ENCODE data around the gene DERA.
"Not testable (repeated sequence)": the region's sequence is repeated elsewhere in the genome, so short reads cannot be mapped to it uniquely, and the experiment has no call there.

DERA gene

DNA sequence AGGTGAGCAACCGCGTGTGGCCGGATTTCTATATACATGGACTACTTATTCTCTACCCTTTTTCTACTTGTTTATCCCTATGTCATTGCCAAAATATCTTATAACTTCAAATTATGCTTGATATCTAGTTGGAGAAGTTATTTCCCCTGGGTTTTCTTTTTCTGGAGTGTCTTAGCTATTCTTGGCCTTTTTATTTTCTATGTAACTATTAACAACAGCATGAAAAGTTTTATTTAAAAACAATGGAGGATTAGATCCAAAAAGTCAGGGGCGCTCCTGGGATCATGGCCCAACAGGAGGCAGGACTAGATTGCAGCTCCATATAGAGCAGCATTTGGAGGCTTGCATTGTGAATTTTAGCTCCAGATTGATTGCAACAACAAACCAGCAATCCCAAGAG is 37.6 kb upstream of the DERA start:
- H3K36me3 ChIP-seq (replicated peaks; ENCODE audit: insufficient read depth, low read length), result no peaks in the 10 kb centered on the region
- H3K27me3 ChIP-seq (replicated peaks; ENCODE audit: insufficient read depth, low read length), result no peaks in the 10 kb centered on the region
- no peaks in the 10 kb centered on the region for H3K9me2 ChIP-seq (replicated peaks; ENCODE audit: insufficient read depth, low read length)
- no peaks in the 10 kb centered on the region for H3K4me1 ChIP-seq (ENCODE audit: low read length)
- H3K4me2 ChIP-seq (ENCODE audit: low read depth, low read length), result no peak overlapping the region
- H3K9me3 ChIP-seq (replicated peaks; ENCODE audit: insufficient read depth, low read length), result no peaks in the 10 kb centered on the region
- no peaks in the 10 kb centered on the region for H3F3A ChIP-seq (ENCODE audit: insufficient read depth, low read length)
- no peak overlapping the region for H2AFZ ChIP-seq (ENCODE audit: low read length)
- TF ChIP-seq EZH2 (optimal IDR thresholded peaks at IDR 0.05; ENCODE audit: low read depth, low read length) (no peak), EZH2phosphoT487 (IDR thresholded peaks at IDR 0.05; ENCODE audit: low read length) (no peak)
- TF ChIP-seq, protein P1, sequence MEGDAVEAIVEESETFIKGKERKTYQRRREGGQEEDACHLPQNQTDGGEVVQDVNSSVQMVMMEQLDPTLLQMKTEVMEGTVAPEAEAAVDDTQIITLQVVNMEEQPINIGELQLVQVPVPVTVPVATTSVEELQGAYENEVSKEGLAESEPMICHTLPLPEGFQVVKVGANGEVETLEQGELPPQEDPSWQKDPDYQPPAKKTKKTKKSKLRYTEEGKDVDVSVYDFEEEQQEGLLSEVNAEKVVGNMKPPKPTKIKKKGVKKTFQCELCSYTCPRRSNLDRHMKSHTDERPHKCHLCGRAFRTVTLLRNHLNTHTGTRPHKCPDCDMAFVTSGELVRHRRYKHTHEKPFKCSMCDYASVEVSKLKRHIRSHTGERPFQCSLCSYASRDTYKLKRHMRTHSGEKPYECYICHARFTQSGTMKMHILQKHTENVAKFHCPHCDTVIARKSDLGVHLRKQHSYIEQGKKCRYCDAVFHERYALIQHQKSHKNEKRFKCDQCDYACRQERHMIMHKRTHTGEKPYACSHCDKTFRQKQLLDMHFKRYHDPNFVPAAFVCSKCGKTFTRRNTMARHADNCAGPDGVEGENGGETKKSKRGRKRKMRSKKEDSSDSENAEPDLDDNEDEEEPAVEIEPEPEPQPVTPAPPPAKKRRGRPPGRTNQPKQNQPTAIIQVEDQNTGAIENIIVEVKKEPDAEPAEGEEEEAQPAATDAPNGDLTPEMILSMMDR (IDR thresholded peaks at IDR 0.05; ENCODE audit: low read length), result no peak
- H3K4me3 ChIP-seq (ENCODE audit: low read length), result no peak overlapping the region
- no peak for DNase-seq
- no peaks in the 10 kb centered on the region for H4K20me1 ChIP-seq (ENCODE audit: insufficient read depth, low read length)
- no peak overlapping the region for H3K27ac ChIP-seq (ENCODE audit: low read length)
- no peaks in the 10 kb centered on the region for H3K79me2 ChIP-seq (ENCODE audit: low read length)
- H3K9ac ChIP-seq (ENCODE audit: low read length), result no peak overlapping the region

- not testable (repeated sequence) for H2AFZ ChIP-seq (ENCODE audit: low read length); H3K4me2 ChIP-seq (ENCODE audit: low read depth, low read length); H3K4me3 ChIP-seq (ENCODE audit: low read length); H3K4me1 ChIP-seq (ENCODE audit: low read length); H3K27me3 ChIP-seq (replicated peaks; ENCODE audit: insufficient read depth, low read length); H3K9me3 ChIP-seq (replicated peaks; ENCODE audit: insufficient read depth, low read length); H3K79me2 ChIP-seq (ENCODE audit: low read length); H3K9me2 ChIP-seq (replicated peaks; ENCODE audit: insufficient read depth, low read length); H3K9ac ChIP-seq (ENCODE audit: low read length); H3F3A ChIP-seq (ENCODE audit: insufficient read depth, low read length); DNase-seq; H4K20me1 ChIP-seq (ENCODE audit: insufficient read depth, low read length); H3K36me3 ChIP-seq (replicated peaks; ENCODE audit: insufficient read depth, low read length); H3K27ac ChIP-seq (ENCODE audit: low read length)
Measured at GRCh38 chr12:15874556-15875145, 36.5 kb upstream of the DERA start.

DNA sequence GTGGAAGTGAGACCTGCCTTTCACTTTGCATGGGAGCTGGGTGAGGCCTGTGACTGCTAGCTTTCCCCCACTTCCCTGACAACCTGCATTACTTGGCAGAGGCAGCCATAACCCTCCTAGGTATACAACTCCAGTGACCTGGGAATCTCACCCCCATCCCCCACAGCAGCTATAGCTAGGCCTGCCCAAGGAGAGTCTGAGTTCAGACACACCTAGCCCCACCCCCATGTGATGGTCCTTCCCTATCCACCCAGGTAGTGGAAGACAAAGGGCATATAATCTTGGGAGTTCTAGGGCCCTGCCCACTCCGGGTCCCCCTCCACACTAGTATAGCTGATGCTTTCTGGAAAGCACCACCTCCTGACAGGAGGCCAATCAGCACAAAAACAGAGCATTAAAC is 35.3 kb upstream of the DERA start:
- no peaks in the 10 kb centered on the region for H3K9me2 ChIP-seq (replicated peaks; ENCODE audit: insufficient read depth, low read length)
- 0 out of 2 replicates have a peak, but pooled peaks cover 2% of the 10 kb centered on the region for H3K4me1 ChIP-seq (ENCODE audit: low read length)
- H3K4me3 ChIP-seq (ENCODE audit: low read length), result no peak overlapping the region
- H3K27me3 ChIP-seq (replicated peaks; ENCODE audit: insufficient read depth, low read length), result no peaks in the 10 kb centered on the region
- no peaks in the 10 kb centered on the region for H3K9me3 ChIP-seq (replicated peaks; ENCODE audit: insufficient read depth, low read length)
- no peaks in the 10 kb centered on the region for H3K79me2 ChIP-seq (ENCODE audit: low read length)
- no peaks in the 10 kb centered on the region for H4K20me1 ChIP-seq (ENCODE audit: insufficient read depth, low read length)
- H3F3A ChIP-seq (ENCODE audit: insufficient read depth, low read length), result no peaks in the 10 kb centered on the region
- no peak overlapping the region for H2AFZ ChIP-seq (ENCODE audit: low read length)
- H3K27ac ChIP-seq (ENCODE audit: low read length), result no peak overlapping the region
- no peaks in the 10 kb centered on the region for H3K36me3 ChIP-seq (replicated peaks; ENCODE audit: insufficient read depth, low read length)
- H3K9ac ChIP-seq (ENCODE audit: low read length), result no peak overlapping the region
- DNase-seq, result no peak
- H3K4me2 ChIP-seq (ENCODE audit: low read depth, low read length), result no peak overlapping the region
- TF ChIP-seq EZH2phosphoT487 (IDR thresholded peaks at IDR 0.05; ENCODE audit: low read length) (no peak), EZH2 (optimal IDR thresholded peaks at IDR 0.05; ENCODE audit: low read depth, low read length) (no peak)
- TF ChIP-seq, protein P1 (IDR thresholded peaks at IDR 0.05; ENCODE audit: low read length), result no peak

DNA sequence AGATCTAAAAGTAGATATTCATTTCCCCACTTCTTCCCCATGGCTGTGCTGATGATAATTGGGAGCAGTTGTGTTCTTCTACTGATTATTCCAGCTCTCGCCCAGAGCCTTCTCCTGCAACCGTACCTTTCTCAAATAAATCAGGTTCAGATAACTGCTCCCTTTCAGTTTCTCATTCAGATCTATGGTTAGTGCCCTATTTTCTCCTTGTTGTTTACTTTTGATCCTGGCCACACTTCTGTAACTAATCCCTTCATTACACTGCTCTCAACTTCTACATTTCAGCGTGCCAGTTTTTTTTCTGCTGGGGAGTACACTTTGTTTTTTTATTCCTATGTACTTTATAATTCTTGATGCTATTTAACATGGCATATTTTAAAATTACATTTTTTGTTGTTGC is 31.7 kb upstream of the DERA start:
- H3K9ac ChIP-seq (ENCODE audit: low read length), result no peak overlapping the region

More for the DNA sequence above, 31.7 kb upstream of the DERA start:
- Histone ChIP-seq H3K27ac (ENCODE audit: low read length) (no peak overlapping the region), H3K27me3 (replicated peaks; ENCODE audit: insufficient read depth, low read length) (no peaks in the 10 kb centered on the region), H3K4me2 (ENCODE audit: low read depth, low read length) (no peak overlapping the region), H3K36me3 (replicated peaks; ENCODE audit: insufficient read depth, low read length) (no peaks in the 10 kb centered on the region), H3K4me3 (ENCODE audit: low read length) (no peak overlapping the region), H3K9me2 (replicated peaks; ENCODE audit: insufficient read depth, low read length) (no peaks in the 10 kb centered on the region), H3K79me2 (ENCODE audit: low read length) (peaks cover 21% of the 10 kb centered on the region), H2AFZ (ENCODE audit: low read length) (no peak overlapping the region), H4K20me1 (ENCODE audit: insufficient read depth, low read length) (no peaks in the 10 kb centered on the region), H3K9me3 (replicated peaks; ENCODE audit: insufficient read depth, low read length) (no peaks in the 10 kb centered on the region), H3F3A (ENCODE audit: insufficient read depth, low read length) (0 out of 2 replicates have a peak, but pooled peaks cover 6% of the 10 kb centered on the region), H3K4me1 (ENCODE audit: low read length) (0 out of 2 replicates have a peak, but pooled peaks cover 11% of the 10 kb centered on the region)
- no peak for DNase-seq
- TF ChIP-seq, protein P1 (IDR thresholded peaks at IDR 0.05; ENCODE audit: low read length), result no peak
- TF ChIP-seq EZH2 (optimal IDR thresholded peaks at IDR 0.05; ENCODE audit: low read depth, low read length) (no peak), EZH2phosphoT487 (IDR thresholded peaks at IDR 0.05; ENCODE audit: low read length) (no peak)

All from MM.1S (cell line).